Common myeloid progenitor, CD34-positive (primary cell): ENCODE results near the gene METAP1D.
A peak's percentile ranks its signal among the peaks of the same experiment; 100 is the strongest.

Source experiments
- CTCF ChIA-PET: fragments of 350-600 bp; sonication (Branson Sonifier 250); formaldehyde crosslinking; loops from one replicate; lab custom pipeline; 2021; ENCODE audit warnings: antibody characterized with exemption; lab: Charles Lee
- POLR2A ChIA-PET: fragments of 350-600 bp; sonication (Branson Sonifier 250); formaldehyde crosslinking; loops from one replicate; lab custom pipeline; 2021; ENCODE audit warnings: antibody characterized with exemption; lab: Charles Lee
- DNase-seq, 3 donors: peaks; one replicate each; pipeline versions ENCODE4 v3.0.0 to v3.0.0-alpha.2; 2013
- H3K27ac ChIP-seq, 2 experiments: 1 replicate in 1 of 2; 2 replicates in 1 of 2; pipeline ENCODE4 v1.7.0; 2013; ENCODE audit warnings: inconsistent platforms in 2 of 2, low read length in 2 of 2, mild to moderate bottlenecking in 2 of 2, low read depth in 1 of 2, moderate library complexity in 1 of 2; ENCODE audit not compliant: severe bottlenecking in 2 of 2, insufficient read depth in 1 of 2, poor library complexity in 1 of 2
- H3K27me3 ChIP-seq, 5 experiments: replicated peaks in 2 of 5; 1 replicate in 3 of 5; 2 replicates in 2 of 5; pipeline versions ENCODE4 v1.6.1 to v1.7.0; 2013; ENCODE audit warnings: low read length in 4 of 5, mild to moderate bottlenecking in 2 of 5, moderate library complexity in 2 of 5, inconsistent platforms in 1 of 5; ENCODE audit not compliant: insufficient read depth in 5 of 5, control insufficient read depth in 4 of 5
- H3K36me3 ChIP-seq, 4 experiments: 1 replicate in 2 of 4; 2 replicates in 2 of 4; pipeline versions ENCODE4 v1.6.1 to v1.7.0; 2013; ENCODE audit warnings: low read length in 3 of 4, control low read depth in 1 of 4, mild to moderate bottlenecking in 1 of 4; ENCODE audit not compliant: control insufficient read depth in 4 of 4, insufficient read depth in 4 of 4
- H3K4me1 ChIP-seq, 4 experiments: 1 replicate in 3 of 4; 2 replicates in 1 of 4; pipeline versions ENCODE4 v1.6.1 to v1.7.1; 2013; ENCODE audit warnings: low read length in 3 of 4, mild to moderate bottlenecking in 3 of 4, control low read depth in 1 of 4, inconsistent platforms in 1 of 4, moderate library complexity in 1 of 4; ENCODE audit not compliant: control insufficient read depth in 4 of 4, insufficient read depth in 4 of 4; ENCODE audit errors: control extremely low read depth in 1 of 4
- H3K4me3 ChIP-seq, 7 experiments: 1 replicate in 4 of 7; 2 replicates in 3 of 7; pipeline versions ENCODE4 v1.5.1 to v1.7.0; 2013; ENCODE audit warnings: mild to moderate bottlenecking in 7 of 7, low read length in 6 of 7, moderate library complexity in 6 of 7, inconsistent platforms in 2 of 7, low read depth in 2 of 7, control low read depth in 1 of 7; ENCODE audit not compliant: insufficient read depth in 4 of 7, control insufficient read depth in 1 of 7; ENCODE audit errors: extremely low read depth in 1 of 7
- H3K9me3 ChIP-seq, 5 experiments: 1 replicate in 4 of 5; 2 replicates in 1 of 5; pipeline versions ENCODE4 v1.6.1 to v1.7.1; 2013; ENCODE audit warnings: low read length in 4 of 5, mild to moderate bottlenecking in 2 of 5, inconsistent platforms in 1 of 5, low read depth in 1 of 5, moderate library complexity in 1 of 5; ENCODE audit not compliant: control insufficient read depth in 4 of 5, insufficient read depth in 2 of 5; ENCODE audit errors: control extremely low read depth in 1 of 5
- WGBS: methylation state at CpG from one replicate; pipeline ENCODE4 v1.1.5; 2013; ENCODE audit not compliant: insufficient coverage; 5-methylcytosine and 5-hydroxymethylcytosine counted together

The METAP1D gene

DNA sequence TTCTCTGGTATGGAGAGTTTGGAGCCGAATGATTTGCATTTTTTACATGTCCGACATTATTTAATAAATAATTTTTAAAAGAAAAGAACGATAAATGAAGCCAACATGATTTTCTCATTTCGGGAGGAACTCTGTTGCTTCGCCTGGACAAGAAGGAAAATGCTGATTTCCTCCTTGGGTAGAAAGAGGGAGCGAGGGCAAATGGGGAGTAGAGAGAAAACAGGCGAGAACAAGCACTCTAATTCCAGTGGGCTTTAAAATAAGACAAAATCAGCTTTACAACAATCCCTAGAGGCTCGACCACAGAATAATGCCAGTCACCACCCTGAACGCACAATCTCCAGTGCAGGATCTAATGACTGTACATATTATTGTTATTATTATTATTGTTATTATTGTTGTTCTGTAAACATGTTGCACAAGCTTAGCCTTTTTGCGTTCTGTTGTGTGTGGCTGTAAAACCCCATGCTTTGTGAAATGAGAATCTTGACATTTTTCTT, 89.3 kb downstream of the METAP1D start:
- H3K9me3 ChIP-seq, result no peaks in the 10 kb centered on the region
- H3K36me3 ChIP-seq, result no peaks in the 10 kb centered on the region
- CTCF ChIA-PET, result interaction anchor here (0.8 to 9.9 kb wide), 3 partner anchors 7 to 14 kb away, joined by 3 to 128 read pairs (median 4); partner anchors contain the start of gene DLX2
- no peak overlapping the region for H3K27ac ChIP-seq
- no peak overlapping the region for H3K4me3 ChIP-seq
- WGBS, result 15% methylated on average over 4 of the region's 10 CpGs
- DNase-seq, result peak in 1 of 3 donors; percentile 27
- POLR2A ChIA-PET, result no interaction called here
- H3K4me1 ChIP-seq, result peaks cover 0 to 32% (median 30%) of the 10 kb centered on the region in 4 experiments
- H3K27me3 ChIP-seq, result peaks cover 38 to 100% (median 76%) of the 10 kb centered on the region in 5 experiments

DNA sequence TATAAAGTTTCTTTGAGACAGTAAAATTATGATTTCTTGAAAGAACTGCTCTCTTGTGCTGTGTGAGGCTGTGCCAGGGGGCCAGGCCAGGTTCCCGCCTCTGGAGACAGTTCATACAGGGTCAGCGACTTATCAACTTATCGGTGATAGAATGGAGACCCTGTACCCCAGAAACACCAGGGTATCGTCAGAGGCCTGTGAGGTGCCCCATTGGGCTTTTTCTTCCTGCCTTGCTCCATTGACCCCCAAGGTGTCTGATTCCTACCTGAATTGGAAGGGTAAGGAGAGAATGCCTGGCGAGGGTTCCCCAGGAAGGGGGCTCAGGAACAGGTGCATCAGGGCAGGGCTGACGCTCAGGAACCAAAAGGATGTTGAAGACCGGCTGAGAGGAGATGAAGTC, 89.9 kb downstream of the METAP1D start:
- peaks cover 38 to 100% (median 76%) of the 10 kb centered on the region in 5 experiments for H3K27me3 ChIP-seq
- no peaks in the 10 kb centered on the region for H3K36me3 ChIP-seq
- DNase-seq, result no peak
- 21% methylated on average over 6 of the region's 7 CpGs for WGBS
- H3K4me3 ChIP-seq, result no peak overlapping the region
- POLR2A ChIA-PET, result no interaction called here
- CTCF ChIA-PET, result interaction anchor here (0.8 to 9.9 kb wide), 2 partner anchors 13 to 14 kb away, joined by 3 to 128 read pairs; partner anchors contain the start of gene DLX2
- H3K27ac ChIP-seq, result no peak overlapping the region
- peaks cover 0 to 29% (median 25%) of the 10 kb centered on the region in 4 experiments for H3K4me1 ChIP-seq
- no peaks in the 10 kb centered on the region for H3K9me3 ChIP-seq

DNA sequence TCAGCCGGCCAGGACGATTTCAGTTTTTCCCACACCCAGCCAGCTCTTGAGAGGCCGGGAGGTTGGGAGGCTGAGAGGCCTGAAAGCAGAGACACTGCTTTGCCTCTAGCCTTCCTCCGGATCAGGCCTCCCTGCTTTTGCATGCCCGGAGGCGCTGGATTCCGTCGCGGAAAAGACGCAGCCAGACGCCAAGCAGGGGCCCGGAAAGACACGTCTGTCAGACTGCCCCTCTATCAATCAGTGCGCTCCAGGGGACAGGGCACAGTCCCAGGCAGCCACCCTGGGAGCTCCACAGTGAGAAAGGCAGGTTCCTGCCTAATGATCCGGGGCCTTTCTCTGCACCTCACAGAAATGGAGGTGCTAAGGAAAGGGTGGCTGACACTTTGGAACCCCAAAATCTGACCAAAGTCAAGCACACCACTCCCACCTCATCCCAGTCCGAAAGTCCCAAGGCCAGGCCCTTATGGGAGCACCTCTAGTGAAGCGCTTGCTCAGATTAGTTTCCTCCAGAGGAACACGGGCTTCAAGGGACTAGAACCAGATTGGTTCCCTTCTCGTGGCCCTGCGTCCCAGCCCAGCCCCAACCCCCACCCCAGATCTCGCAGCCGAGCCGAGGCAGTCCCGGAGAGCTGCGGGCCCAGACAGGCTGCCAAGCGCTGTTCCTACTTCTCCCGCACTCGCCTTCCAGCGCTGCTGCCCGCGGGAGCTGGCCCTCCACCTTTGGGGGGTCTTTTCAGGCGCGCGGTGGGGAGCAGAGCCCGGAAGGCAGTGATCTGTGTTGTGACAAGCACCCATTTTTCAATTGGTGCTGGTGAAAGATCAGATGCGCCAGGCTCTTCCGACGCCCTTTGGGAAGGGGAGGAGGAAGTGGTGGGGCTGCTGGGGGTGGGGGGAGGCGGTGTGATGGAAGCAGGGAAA, 90.5 kb downstream of the METAP1D start:
- H3K36me3 ChIP-seq, result no peaks in the 10 kb centered on the region
- peaks cover 0 to 30% (median 25%) of the 10 kb centered on the region in 4 experiments for H3K4me1 ChIP-seq
- ChIA-PET POLR2A (interaction anchor here (1.0 kb wide), 1 partner anchor 9 kb away, joined by 4 read pairs; no protein-coding TSS in a partner anchor), CTCF (interaction anchor here (3.6 to 9.9 kb wide), 2 partner anchors 9 to 13 kb away, joined by 32 to 128 read pairs; partner anchors contain the start of gene DLX2)
- WGBS, result 7% methylated on average over 36 of the region's 39 CpGs
- peak in 1 of 3 donors; percentile 20 for DNase-seq
- no peaks in the 10 kb centered on the region for H3K9me3 ChIP-seq
- H3K27me3 ChIP-seq, result peaks cover 38 to 100% (median 76%) of the 10 kb centered on the region in 5 experiments
- H3K27ac ChIP-seq, result no peak overlapping the region
- H3K4me3 ChIP-seq, result no peak overlapping the region

DNA sequence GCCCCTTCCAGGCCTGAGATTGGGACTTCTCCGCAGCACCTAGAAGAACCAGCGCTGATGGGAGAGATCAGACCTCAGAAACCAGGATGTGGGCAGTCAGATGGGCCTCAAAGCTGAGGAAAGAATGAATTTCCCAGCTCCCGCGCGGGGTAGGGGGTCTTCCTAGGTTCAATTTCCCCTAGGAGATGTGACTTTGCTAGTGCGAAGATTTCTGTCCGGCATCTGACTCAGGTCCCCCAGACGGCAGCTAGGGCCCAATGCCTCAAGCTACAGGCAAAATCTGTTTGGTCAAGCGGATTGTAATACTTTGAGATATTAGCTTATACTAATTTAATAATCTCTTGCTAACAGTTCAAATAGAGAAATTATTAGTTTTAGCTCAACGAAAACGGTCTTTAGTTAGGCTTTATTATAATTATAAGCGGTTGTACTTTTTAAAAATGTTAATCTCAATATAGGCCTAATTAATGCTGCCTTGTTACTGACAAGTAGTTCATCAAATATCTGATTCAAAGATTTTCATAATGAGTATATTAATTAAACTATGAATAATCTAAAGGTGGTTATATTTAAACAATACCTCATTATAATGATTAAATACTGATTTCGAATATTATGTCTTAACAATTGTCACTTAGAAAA, 91.4 kb downstream of the METAP1D start:
- ChIA-PET CTCF (interaction anchor here (3.6 to 9.9 kb wide), 2 partner anchors 10 to 12 kb away, joined by 32 to 128 read pairs; partner anchors contain the start of gene DLX2), POLR2A (interaction anchor here (0.6 to 1.0 kb wide), 2 partner anchors 9 kb away, joined by 3 to 4 read pairs; no protein-coding TSS in a partner anchor)
- H3K4me3 ChIP-seq, result no peak overlapping the region
- H3K36me3 ChIP-seq, result no peaks in the 10 kb centered on the region
- no peak for DNase-seq
- H3K27ac ChIP-seq, result no peak overlapping the region
- H3K27me3 ChIP-seq, result peaks cover 38 to 100% (median 80%) of the 10 kb centered on the region in 5 experiments
- WGBS, result 9% methylated on average over 5 of the region's 13 CpGs
- no peaks in the 10 kb centered on the region for H3K9me3 ChIP-seq
- H3K4me1 ChIP-seq, result peaks cover 0 to 32% (median 26%) of the 10 kb centered on the region in 4 experiments

DNA sequence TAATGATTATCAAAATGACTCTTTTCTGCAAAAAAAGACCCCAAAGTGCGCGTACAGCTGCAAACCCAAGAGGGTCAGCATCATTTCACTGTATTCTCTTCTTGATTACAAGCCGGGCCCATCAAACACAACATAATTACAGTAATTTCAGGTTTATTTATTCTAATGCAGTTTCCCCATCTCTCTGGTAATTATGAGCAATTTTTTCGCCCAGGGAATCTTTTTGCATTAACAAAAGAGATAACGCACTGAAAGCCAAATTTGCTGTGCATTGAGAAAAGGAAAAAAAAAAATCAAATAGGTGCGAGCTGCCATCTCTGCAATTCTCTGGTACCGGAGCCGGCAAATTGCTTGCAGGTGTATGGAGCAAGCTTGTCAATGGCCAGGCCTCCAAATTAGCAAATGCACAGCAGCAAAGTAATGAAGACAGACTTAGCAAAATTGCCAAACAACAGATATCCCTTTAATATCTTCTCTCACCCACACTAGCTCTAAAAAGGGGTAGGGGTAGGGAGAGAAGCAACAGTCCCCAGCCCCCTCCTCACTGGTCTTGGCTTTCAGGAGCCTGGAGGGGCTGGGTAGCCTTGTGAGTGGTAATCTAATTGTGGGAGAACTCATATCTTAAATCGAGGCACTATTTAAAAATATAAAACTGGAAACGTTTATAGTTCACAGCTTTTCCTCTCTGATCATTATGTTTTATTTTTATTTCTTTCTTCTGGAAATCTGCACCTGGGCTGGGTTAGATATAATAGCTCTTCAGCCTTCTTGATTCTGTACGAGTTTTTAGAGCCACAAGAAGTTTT, 92.2 kb downstream of the METAP1D start:
- H3K4me1 ChIP-seq, result peaks cover 0 to 32% (median 25%) of the 10 kb centered on the region in 4 experiments
- no peaks in the 10 kb centered on the region for H3K36me3 ChIP-seq
- 12% methylated on average over 8 of the region's 11 CpGs for WGBS
- no peak overlapping the region for H3K4me3 ChIP-seq
- no peaks in the 10 kb centered on the region for H3K9me3 ChIP-seq
- ChIA-PET CTCF (interaction anchor here (1.1 to 9.9 kb wide), 3 partner anchors 11 to 22 kb away, joined by 3 to 128 read pairs (median 32); partner anchors contain the start of gene DLX2), POLR2A (interaction anchor here (0.6 kb wide), 2 partner anchors 9 to 19 kb away, joined by 3 read pairs; no protein-coding TSS in a partner anchor)
- no peak overlapping the region for H3K27ac ChIP-seq
- DNase-seq, result peak in 1 of 3 donors; percentile 20
- peaks cover 38 to 100% (median 77%) of the 10 kb centered on the region in 5 experiments for H3K27me3 ChIP-seq
